ENCODE measurements around the gene ADRA2A. TPM values are rescaled to one million over a fixed set of nuclear protein-coding genes. Genes with fewer than 3 reads are reported as not detected.

Gene ADRA2A
- total RNA-seq, 1 experiment from 2014 or later, result not detected

GRCh38 chr10:111109501-111110242 lies 32.8 kb downstream of the ADRA2A start:
- no peak for DNase-seq (ENCODE audit: low spot score)

DNA sequence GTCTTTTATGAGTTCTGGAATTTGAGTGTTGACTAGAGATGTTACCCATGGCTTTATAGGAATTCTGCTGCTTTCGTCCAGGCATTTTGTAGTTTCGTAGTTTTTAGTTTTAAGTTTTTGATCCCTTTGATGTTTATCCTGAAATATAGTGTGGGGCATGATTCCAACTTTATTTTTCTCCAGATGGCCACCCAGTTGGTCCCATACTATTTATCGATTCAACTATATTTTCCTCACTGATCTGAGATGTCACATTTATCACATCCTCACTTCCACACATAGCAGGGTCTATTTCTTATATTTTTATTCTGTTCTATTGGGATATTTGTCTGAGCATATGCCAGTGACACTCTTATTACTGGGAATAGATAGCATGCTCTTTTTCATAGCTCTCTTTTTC lies 33.9 kb downstream of the ADRA2A start:
- DNase-seq (ENCODE audit: low spot score), result no peak

GRCh38 chr10:111112333-111112732 lies 35.5 kb downstream of the ADRA2A start:
- DNase-seq (ENCODE audit: low spot score), result no peak

GRCh38 chr10:111113238-111113960 lies 36.6 kb downstream of the ADRA2A start:
- no peak for DNase-seq (ENCODE audit: low spot score)

GRCh38 chr10:111113961-111114757 lies 37.3 kb downstream of the ADRA2A start:
- peak; percentile 82 for DNase-seq (ENCODE audit: low spot score)

DNA sequence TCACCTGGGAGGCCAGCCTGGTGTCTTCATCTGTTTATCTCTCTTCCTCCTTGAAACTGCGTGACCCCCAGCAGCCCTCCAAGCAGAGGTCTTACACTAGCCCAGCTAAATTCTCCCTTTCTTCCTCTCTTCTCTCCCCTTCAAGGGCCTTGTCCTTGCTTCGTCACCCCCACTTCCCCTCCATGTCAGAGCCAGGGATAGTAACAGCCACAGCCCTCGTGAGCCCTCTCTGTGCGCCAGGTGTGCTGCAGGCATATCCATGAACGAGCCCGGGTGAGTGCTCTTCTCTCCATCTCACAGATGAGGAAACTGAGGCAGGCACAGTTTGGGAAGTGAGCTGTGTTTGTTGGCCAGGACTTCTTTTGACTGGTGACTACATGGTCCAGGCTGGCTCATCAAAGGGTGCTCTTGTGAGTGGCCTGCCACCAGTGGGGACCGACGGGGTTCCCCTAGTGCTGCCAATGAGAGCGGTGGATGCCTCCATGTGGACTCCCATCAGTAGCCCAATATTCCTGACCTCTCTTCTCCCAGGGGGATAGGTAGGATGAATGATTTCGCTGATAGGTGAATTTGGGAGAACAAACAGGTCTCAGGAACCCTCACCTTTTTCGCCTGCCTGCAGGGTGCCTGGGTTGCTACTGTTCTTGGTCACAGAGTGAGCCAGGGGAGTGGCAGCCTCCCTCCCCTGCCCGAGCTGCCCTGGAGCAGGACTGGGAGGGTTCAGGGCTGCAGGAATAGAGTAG lies 38.1 kb downstream of the ADRA2A start:
- no peak for DNase-seq (ENCODE audit: low spot score)

GRCh38 chr10:111116211-111116610 lies 39.4 kb downstream of the ADRA2A start:
- no peak for DNase-seq (ENCODE audit: low spot score)

GRCh38 chr10:111116762-111117445 lies 40.1 kb downstream of the ADRA2A start:
- DNase-seq (ENCODE audit: low spot score), result no peak

GRCh38 chr10:111117528-111118277 lies 40.9 kb downstream of the ADRA2A start:
- no peak for DNase-seq (ENCODE audit: low spot score)

DNA sequence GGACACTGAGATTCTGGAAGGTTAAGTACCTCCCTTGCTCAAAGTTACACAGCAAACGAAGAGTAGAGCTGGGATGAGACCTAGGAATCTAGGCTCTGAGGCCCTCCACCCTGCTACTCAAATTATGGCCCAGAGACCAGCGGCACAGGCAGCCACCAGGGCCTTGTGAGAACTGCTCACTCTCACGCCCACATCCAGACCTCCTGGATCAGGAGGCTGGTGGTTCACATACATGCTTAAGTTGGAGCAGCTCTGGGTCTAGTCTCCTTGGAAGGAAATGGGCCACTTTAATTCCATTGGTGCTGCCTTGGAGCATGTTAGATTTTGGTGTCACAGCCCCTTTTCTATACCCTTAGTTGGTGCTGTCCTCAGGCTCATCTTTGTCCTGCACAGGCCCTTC lies 41.9 kb downstream of the ADRA2A start:
- no peak for DNase-seq (ENCODE audit: low spot score)

DNA sequence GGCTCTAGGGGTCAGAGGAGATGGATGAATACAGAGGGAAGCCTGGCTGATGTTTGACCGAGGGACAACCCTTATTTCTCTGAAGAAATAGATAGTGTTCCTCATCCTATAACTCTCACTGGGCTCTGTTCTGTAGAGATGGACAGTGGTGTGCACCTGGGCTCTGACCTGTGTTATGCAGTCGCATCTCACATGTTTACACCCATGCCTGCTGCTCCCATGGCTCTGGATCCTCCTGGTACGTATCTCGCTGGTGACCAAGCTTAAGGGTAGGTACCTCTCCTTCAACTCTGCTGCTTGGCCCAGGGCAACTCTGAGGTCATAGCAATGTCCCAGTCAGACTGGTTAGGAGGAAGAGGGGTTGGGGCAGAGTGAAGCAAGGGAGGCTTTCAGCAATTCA lies 42.8 kb downstream of the ADRA2A start:
- DNase-seq (ENCODE audit: low spot score), result no peak

GRCh38 chr10:111122127-111122526 lies 45.3 kb downstream of the ADRA2A start:
- no peak for DNase-seq (ENCODE audit: low spot score)

GRCh38 chr10:111123883-111124282 lies 47.1 kb downstream of the ADRA2A start:
- no peak for DNase-seq (ENCODE audit: low spot score)

DNA sequence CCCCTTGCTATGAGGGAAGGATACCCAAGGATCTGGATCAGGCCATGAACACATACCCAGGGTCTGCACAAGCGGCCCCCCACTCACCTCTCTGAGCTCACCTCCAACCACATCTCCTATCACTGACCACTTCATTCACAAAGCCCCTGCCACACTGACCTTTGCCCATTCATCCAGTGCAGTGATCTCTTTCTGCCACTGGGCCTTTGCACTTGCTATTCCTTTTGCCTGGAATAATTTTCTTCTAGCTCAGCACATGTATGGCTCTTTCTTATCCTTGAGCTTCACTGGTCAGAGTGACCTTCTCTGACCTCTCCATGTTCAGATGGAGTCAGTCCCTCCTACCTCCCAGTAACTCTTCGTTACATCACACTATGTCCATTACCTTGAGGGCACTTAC lies 48.3 kb downstream of the ADRA2A start:
- DNase-seq (ENCODE audit: low spot score), result no peak

DNA sequence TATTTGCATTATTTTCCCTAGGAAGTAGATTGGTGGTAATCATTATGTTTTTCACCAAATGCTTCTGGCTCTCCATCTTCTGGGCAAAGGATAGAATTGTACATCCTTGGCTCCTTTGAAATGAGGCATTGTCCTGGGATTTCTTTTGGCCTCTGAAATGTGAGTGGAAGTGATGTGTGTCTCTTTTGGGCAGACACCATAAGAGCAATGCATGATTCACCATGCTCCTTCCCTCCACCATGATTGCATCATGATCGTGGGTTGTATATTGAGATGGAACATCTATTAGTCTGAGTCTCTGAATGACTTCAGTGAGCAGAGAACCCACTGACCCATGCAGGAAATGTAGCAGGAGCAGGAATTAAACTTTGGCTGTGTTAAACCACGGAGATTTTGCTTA lies 49.2 kb downstream of the ADRA2A start:
- no peak for DNase-seq (ENCODE audit: low spot score)

DNA sequence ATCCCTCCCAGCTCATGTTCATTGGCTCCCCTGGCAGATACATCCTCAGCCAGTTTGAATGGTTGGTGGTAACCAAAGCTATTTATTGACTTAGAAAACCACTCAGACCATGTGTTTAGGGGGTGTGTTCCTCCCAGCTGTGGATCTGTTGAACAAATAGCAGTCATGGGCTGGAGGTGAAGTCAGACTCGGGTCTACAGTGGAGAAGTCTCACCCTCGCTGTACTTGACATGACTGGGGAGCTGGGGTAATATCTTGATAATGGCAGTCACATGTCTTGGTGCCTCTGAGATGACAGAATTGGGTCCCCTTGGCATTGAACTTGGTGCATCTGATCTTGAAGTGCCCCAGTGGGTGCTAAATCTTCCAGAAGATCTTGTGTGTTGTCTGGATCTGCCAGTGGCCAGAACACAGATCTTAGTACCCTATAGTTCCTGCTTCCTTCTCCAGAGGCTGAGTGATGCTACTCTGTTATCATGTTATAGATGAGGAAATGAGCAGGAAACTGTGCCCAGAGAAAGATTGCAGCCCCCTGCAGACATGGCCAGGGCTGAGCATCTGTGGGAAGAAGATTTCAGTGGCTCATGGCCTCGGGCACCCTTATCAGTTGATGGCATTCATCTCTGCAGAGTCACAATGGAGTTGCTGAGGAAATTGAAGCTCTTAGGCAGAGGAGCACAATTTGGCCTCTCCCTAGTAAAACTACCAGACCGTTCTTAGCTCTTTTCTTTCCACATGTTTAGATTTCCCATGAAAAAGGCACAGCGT lies 50.4 kb downstream of the ADRA2A start:
- no peak for DNase-seq (ENCODE audit: low spot score)

GRCh38 chr10:111128331-111129180 lies 51.7 kb downstream of the ADRA2A start:
- peak; percentile 78 for DNase-seq (ENCODE audit: low spot score)

- no peak for DNase-seq (ENCODE audit: low spot score)
Observed at GRCh38 chr10:111129363-111129762, 52.5 kb downstream of the ADRA2A start.

- no peak for DNase-seq (ENCODE audit: low spot score)
Observed at GRCh38 chr10:111130471-111130870, 53.6 kb downstream of the ADRA2A start.

Data from A172 (cell line).